A673 (cell line): ENCODE data around the gene PELO. TPM values are rescaled to one million over a fixed set of nuclear protein-coding genes. Genes with fewer than 3 reads are reported as not detected.

Experiments used
- BruUV-seq: library from RNA; stranded (reverse); fragments of 400-500 nt; replicated peaks from 2 replicates; lab custom pipeline; 2021; lab: Mats Ljungman, UMichigan
- CTCF ChIA-PET: fragments of 300-600 bp; sonication (Branson Sonifier 250); formaldehyde crosslinking; loops from one replicate; lab custom pipeline; 2022; ENCODE audit warnings: antibody characterized with exemption; lab: Charles Lee
- POLR2A ChIA-PET: fragments of 300-600 bp; sonication (Branson Sonifier 250); formaldehyde crosslinking; loops from one replicate; lab custom pipeline; 2022; ENCODE audit warnings: antibody characterized with exemption; ENCODE audit not compliant: low non-redundant PET; lab: Charles Lee
- DNase-seq: peaks from one replicate; pipeline ENCODE4 v3.0.0-alpha.2; 2015; ENCODE audit warnings: low spot score
- H3K27ac ChIP-seq: fragments of 200-600 bp; sonication (generic); 2 replicates; pipeline ENCODE4 v1.5.1; 2016; ENCODE audit warnings: mixed run types, low read depth, mild to moderate bottlenecking, mixed read lengths, antibody characterized with exemption, low read length; ENCODE audit not compliant: poor library complexity, severe bottlenecking
- H3K27me3 ChIP-seq: fragments of 200-600 bp; sonication (generic); replicated peaks from 2 replicates; pipeline ENCODE4 v1.6.1; 2017; ENCODE audit warnings: mixed run types, low read depth, mild to moderate bottlenecking, mixed read lengths, antibody characterized with exemption, low read length; ENCODE audit not compliant: insufficient read depth, poor library complexity
- H3K36me3 ChIP-seq: fragments of 200-600 bp; sonication (generic); 2 replicates; pipeline ENCODE4 v1.6.1; 2016; ENCODE audit warnings: mixed run types, mild to moderate bottlenecking, mixed read lengths, antibody characterized with exemption, low read length; ENCODE audit not compliant: insufficient read depth, poor library complexity, severe bottlenecking
- H3K4me1 ChIP-seq: fragments of 200-600 bp; sonication (generic); 2 replicates; pipeline ENCODE4 v1.6.1; 2017; ENCODE audit warnings: mixed run types, mild to moderate bottlenecking, mixed read lengths, antibody characterized with exemption, low read length; ENCODE audit not compliant: insufficient read depth, poor library complexity, severe bottlenecking
- H3K4me3 ChIP-seq: fragments of 200-600 bp; sonication (generic); 2 replicates; pipeline ENCODE4 v1.5.1; 2016; ENCODE audit warnings: low read depth, mixed run types, mild to moderate bottlenecking, mixed read lengths, low read length; ENCODE audit not compliant: poor library complexity, severe bottlenecking
- H3K9me3 ChIP-seq: fragments of 200-600 bp; sonication (generic); 2 replicates; pipeline ENCODE4 v1.6.1; 2016; ENCODE audit warnings: mixed run types, low read depth, mild to moderate bottlenecking, mixed read lengths, antibody characterized with exemption, low read length; ENCODE audit not compliant: poor library complexity, severe bottlenecking
- CTCF ChIP-seq: fragments of 300-800, 200-600 bp; sonication (generic); conservative IDR thresholded peaks from 2 replicates; pipeline ENCODE4 v1.5.1; 2017; ENCODE audit warnings: low read depth, mild to moderate bottlenecking, antibody characterized with exemption, low read length, moderate library complexity, mixed read lengths
- EZH2 ChIP-seq: fragments of 200-600 bp; sonication (generic); IDR thresholded peaks from 2 replicates; pipeline ENCODE4 v1.6.1; 2017; ENCODE audit warnings: borderline replicate concordance, low read depth, mild to moderate bottlenecking, mixed read lengths, antibody characterized with exemption, low read length; ENCODE audit not compliant: poor library complexity, severe bottlenecking
- intact Hi-C: fragments of 100-400 bp; cut with micrococcal nuclease; formaldehyde crosslinking; loops from one replicate; pipeline ENCODE4 v1.10.0; 2022; ENCODE audit not compliant: unreplicated experiment
- total RNA-seq: library from RNA; stranded (reverse); gene quantifications from 2 replicates; pipeline ENCODE4 v1.2.3, GENCODE V29; 2021

PELO gene
- total RNA-seq, 1 experiment from 2014 or later, result 20.3 TPM

DNA sequence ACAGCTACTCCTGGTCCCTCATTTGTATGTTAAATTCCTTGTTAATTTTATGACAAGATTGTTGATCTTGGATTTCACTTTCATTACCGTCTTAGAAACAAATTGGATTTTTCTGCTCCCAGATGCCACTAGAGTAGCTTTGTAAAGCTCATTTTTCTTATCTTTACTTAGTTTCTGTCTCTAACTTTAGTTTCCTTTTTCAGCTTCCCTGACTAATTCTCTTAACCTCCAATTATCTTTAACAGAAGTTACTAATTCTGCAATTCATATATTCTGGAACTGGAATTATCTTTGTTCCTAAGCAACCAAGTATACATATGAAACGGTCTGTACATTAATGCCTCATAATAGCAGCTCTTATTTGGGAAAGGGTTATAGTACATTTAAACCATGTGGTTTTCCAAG, 16.7 kb downstream of the PELO start:
- BruUV-seq, result no TSS peak
- TF ChIP-seq EZH2 (no peak), CTCF (no peak)
- no peak for DNase-seq
- H3K4me1 ChIP-seq, result peaks cover 28% of the 10 kb centered on the region
- CTCF ChIA-PET, result no interaction called here
- H3K9me3 ChIP-seq, result no peaks in the 10 kb centered on the region
- H3K36me3 ChIP-seq, result peaks cover 18% of the 10 kb centered on the region
- POLR2A ChIA-PET, result no interaction called here
- H3K27ac ChIP-seq, result peak overlapping the region; percentile 3
- peak overlapping the region; percentile 20 for H3K4me3 ChIP-seq
- intact Hi-C loops, result no loop called here
- H3K27me3 ChIP-seq, result no peaks in the 10 kb centered on the region

DNA sequence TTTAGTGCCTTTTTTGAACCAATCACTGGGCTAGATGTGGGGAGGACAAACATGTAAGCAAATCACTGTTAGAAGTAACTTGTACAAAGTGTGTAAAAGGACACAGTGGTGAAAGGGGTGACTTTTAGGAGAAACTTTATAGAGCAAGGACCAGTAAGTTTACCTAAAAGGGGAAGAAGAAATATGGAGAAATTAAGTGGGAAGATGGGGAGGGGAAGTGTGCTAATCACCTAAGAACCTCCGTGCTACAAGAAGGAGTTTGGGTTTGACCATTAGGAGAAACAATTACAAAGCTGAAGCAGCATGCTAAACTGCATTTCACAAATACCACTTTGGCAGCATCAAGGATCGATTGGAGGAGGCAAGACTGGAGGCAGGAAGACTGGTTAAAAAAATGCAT, 17.3 kb downstream of the PELO start:
- H3K4me3 ChIP-seq, result no peak overlapping the region
- intact Hi-C loops, result no loop called here
- H3K27me3 ChIP-seq, result no peaks in the 10 kb centered on the region
- no peak overlapping the region for H3K27ac ChIP-seq
- no peak for TF ChIP-seq EZH2
- ChIA-PET POLR2A (no interaction called here), CTCF (no interaction called here)
- no peak for DNase-seq
- H3K4me1 ChIP-seq, result peaks cover 28% of the 10 kb centered on the region
- BruUV-seq, result no TSS peak
- H3K36me3 ChIP-seq, result peaks cover 18% of the 10 kb centered on the region
- H3K9me3 ChIP-seq, result no peaks in the 10 kb centered on the region

DNA sequence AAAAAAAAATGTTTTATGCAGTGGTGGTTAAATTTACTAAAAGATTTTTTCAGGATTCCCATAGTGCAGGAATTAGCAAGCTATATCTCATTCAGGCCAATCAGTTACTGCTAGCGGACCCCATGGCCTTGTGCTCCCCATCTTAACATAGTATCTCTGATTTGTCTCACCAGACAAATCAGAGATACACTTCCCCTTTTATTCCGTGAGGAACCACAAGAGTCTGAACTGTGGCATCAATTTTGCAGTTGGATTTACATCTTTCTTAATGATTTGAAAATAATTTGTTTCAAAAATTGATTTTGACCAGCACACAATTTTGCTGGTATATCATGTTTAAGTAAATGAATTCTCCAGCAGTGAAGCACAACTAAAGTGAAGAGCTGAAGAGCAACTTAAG, 17.9 kb downstream of the PELO start:
- Histone ChIP-seq H3K36me3 (peaks cover 18% of the 10 kb centered on the region), H3K4me3 (no peak overlapping the region), H3K9me3 (no peaks in the 10 kb centered on the region), H3K27ac (no peak overlapping the region), H3K27me3 (no peaks in the 10 kb centered on the region), H3K4me1 (peaks cover 28% of the 10 kb centered on the region)
- intact Hi-C loops, result no loop called here
- BruUV-seq, result no TSS peak
- TF ChIP-seq EZH2, result no peak
- TF ChIP-seq CTCF, result no peak
- ChIA-PET POLR2A (no interaction called here), CTCF (no interaction called here)
- no peak for DNase-seq

- Histone ChIP-seq H3K27ac (no peak overlapping the region), H3K9me3 (no peaks in the 10 kb centered on the region), H3K27me3 (no peaks in the 10 kb centered on the region), H3K4me1 (peaks cover 28% of the 10 kb centered on the region), H3K36me3 (peaks cover 11% of the 10 kb centered on the region), H3K4me3 (no peak overlapping the region)
- BruUV-seq, result no TSS peak
- intact Hi-C loops, result no loop called here
- ChIA-PET CTCF (no interaction called here), POLR2A (no interaction called here)
- DNase-seq, result no peak
- TF ChIP-seq EZH2 (no peak), CTCF (no peak)
Observed at GRCh38 chr5:52807037-52807436, 19.3 kb downstream of the PELO start.
